ENCODE measurements around the gene ALK.

ALK gene

DNA sequence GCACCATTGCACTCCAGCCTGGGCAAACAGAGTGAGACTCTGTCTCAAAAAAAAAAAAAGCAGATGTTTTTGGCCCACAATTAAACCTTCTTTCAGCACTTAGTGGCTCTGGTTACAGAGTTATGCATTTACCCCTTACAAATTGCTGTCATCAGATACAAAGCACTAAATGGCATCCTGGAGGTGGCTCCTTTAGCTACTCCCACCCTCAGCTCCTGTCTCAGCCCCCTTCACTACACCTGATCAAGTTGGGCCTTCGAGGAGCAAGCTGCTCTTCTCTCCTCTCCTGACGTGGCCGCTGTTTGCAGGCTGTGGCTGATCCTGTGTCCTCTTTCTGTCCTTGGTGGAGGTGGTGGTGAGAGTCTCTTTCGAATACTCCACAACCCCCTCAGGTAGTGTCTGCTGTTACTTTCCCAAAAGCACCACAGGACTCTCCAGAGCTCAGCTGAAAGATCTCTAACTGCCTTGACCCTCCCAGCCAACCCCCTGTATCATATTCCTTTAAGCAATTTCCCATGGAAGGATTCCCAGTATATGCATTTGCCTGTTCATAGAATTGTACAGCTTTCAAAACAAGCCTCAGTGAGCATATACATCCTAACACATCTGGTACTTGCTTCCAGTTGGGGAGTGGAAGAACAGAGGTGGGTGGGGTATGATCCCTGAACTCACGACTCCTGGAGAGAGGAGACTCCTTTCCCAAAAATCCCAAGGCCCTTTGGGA is 520.3 kb downstream of the ALK start:
- CTCF ChIA-PET: interaction anchor here (0.6 kb wide), 1 partner anchor 296 kb away, joined by 3 read pairs; no protein-coding TSS in a partner anchor
- Histone ChIP-seq H3K9me3 (ENCODE audit: control insufficient read depth, insufficient read depth, low read depth, low read length) (no peaks in the 10 kb centered on the region), H3K36me3 (ENCODE audit: control insufficient read depth in 2 of 2, insufficient read depth in 1 of 2, low read length in 2 of 2) (no peaks in the 10 kb centered on the region), H3K27ac (ENCODE audit: extremely low read depth, low read depth, low read length) (no peak overlapping the region), H3K4me1 (ENCODE audit: control insufficient read depth, insufficient read depth, low read length) (peaks cover 10% of the 10 kb centered on the region), H3K4me3 (ENCODE audit: low read depth, low read length) (no peak overlapping the region)
- no peak for TF ChIP-seq ZNF433 (tag by site-specific recombination; IDR thresholded peaks at IDR 0.05; ENCODE audit: low read depth)
- no peak for TF ChIP-seq ZNF341 (tag by site-specific recombination; IDR thresholded peaks at IDR 0.05; ENCODE audit: low read depth)
- TF ChIP-seq ZNF157 (tag by site-specific recombination; IDR thresholded peaks at IDR 0.05): no peak
- no peak for TF ChIP-seq ZNF138 (tag by site-specific recombination; IDR thresholded peaks at IDR 0.05; ENCODE audit: borderline replicate concordance)
- TF ChIP-seq ZNF214 (tag by site-specific recombination; IDR thresholded peaks at IDR 0.05; ENCODE audit: borderline replicate concordance): no peak
- TF ChIP-seq, protein P1, sequence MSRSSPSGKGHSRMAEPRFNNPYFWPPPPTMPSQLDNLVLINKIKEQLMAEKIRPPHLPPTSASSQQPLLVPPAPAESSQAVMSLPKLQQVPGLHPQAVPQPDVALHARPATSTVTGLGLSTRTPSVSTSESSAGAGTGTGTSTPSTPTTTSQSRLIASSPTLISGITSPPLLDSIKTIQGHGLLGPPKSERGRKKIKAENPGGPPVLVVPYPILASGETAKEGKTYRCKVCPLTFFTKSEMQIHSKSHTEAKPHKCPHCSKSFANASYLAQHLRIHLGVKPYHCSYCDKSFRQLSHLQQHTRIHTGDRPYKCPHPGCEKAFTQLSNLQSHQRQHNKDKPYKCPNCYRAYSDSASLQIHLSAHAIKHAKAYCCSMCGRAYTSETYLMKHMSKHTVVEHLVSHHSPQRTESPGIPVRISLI (tag by site-specific recombination; IDR thresholded peaks at IDR 0.05): no peak
- no peak for TF ChIP-seq KLF1 (tag by site-specific recombination; IDR thresholded peaks at IDR 0.05)
- TF ChIP-seq, protein P2, sequence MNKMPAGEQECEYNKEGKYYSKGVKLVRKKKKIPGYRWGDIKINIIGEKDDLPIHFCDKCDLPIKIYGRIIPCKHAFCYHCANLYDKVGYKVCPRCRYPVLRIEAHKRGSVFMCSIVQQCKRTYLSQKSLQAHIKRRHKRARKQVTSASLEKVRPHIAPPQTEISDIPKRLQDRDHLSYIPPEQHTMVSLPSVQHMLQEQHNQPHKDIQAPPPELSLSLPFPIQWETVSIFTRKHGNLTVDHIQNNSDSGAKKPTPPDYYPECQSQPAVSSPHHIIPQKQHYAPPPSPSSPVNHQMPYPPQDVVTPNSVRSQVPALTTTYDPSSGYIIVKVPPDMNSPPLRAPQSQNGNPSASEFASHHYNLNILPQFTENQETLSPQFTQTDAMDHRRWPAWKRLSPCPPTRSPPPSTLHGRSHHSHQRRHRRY (tag by site-specific recombination; IDR thresholded peaks at IDR 0.05): no peak
- POLR2A ChIA-PET: no interaction called here

DNA sequence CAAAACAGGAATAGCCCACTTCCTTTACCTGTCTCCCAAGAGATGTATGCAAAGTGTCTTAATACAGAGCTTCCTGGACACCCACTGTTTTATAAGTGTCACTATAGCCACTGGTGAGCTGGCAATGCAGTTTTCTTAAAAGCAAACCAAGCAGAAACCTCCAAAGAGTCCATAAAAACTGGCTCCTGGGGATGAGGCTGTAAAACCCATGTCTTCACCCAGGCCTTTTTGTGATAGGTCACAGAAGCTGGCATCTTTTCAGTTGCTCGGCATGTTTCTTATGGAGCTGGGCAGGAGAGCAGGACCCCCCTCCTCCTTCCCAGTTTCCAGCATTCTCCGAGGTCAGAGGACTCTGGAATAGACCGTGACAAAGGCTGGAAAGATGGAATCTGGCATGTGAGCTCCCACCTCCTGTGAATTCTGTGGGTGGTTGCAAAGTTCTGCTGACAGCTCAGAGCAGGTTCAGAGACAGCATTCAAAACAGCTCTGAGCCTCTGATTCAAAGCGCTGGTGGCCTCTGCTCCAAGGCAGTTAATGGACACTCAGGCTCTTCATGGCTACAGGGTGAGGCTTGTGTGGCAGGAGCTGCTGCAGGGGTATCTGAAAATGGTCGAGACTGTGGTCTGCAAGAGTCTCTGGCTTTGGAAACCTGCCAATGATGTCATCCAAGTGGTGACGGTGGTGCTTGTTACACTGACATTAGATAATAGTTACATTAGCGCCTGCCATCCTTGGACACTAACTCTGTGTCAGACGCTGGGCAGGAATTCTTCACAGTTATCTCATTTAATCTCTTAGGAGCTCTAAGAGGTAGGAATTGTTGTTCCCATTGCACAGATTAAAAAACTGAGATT is 522.8 kb downstream of the ALK start:
- Histone ChIP-seq H3K4me1 (ENCODE audit: control insufficient read depth, insufficient read depth, low read length) (peaks cover 10% of the 10 kb centered on the region), H3K9me3 (ENCODE audit: control insufficient read depth, insufficient read depth, low read depth, low read length) (no peaks in the 10 kb centered on the region), H3K4me3 (ENCODE audit: low read depth, low read length) (no peak overlapping the region), H3K27ac (ENCODE audit: extremely low read depth, low read depth, low read length) (no peak overlapping the region), H3K36me3 (ENCODE audit: control insufficient read depth in 2 of 2, insufficient read depth in 1 of 2, low read length in 2 of 2) (no peaks in the 10 kb centered on the region)
- POLR2A ChIA-PET: no interaction called here
- CTCF ChIA-PET: interaction anchor here (1.0 to 1.3 kb wide), 2 partner anchors 84 to 90 kb away, joined by 3 to 4 read pairs; no protein-coding TSS in a partner anchor
- 0 out of 2 replicates have a peak, but pooled peaks have one; percentile 6 for TF ChIP-seq IKZF3 (tag by site-specific recombination; IDR thresholded peaks at IDR 0.05)
- TF ChIP-seq ZNF394 (tag by site-specific recombination; IDR thresholded peaks at IDR 0.05; ENCODE audit: borderline replicate concordance): no peak
- no peak for TF ChIP-seq ZNF335 (tag by site-specific recombination; conservative IDR thresholded peaks at IDR 0.05)
- TF ChIP-seq ZNF239 (tag by site-specific recombination; IDR thresholded peaks at IDR 0.05): no peak
- TF ChIP-seq TRIM28 (IDR thresholded peaks at IDR 0.05; ENCODE audit: borderline replicate concordance, low read length): no peak
- no peak for TF ChIP-seq ZNF174 (tag by site-specific recombination; IDR thresholded peaks at IDR 0.05)
- TF ChIP-seq ZNF350 (tag by site-specific recombination; IDR thresholded peaks at IDR 0.05): no peak
- no peak for TF ChIP-seq ZEB2 (tag by site-specific recombination; IDR thresholded peaks at IDR 0.05)
- no peak for TF ChIP-seq ZNF501 (tag by site-specific recombination; IDR thresholded peaks at IDR 0.05)
- TF ChIP-seq ZNF610 (tag by site-specific recombination; IDR thresholded peaks at IDR 0.05; ENCODE audit: borderline replicate concordance): no peak
- no peak for TF ChIP-seq ZNF707 (tag by site-specific recombination; IDR thresholded peaks at IDR 0.05)
- no peak for TF ChIP-seq ZBTB8A (tag by site-specific recombination; IDR thresholded peaks at IDR 0.05)
- TF ChIP-seq, protein P3, sequence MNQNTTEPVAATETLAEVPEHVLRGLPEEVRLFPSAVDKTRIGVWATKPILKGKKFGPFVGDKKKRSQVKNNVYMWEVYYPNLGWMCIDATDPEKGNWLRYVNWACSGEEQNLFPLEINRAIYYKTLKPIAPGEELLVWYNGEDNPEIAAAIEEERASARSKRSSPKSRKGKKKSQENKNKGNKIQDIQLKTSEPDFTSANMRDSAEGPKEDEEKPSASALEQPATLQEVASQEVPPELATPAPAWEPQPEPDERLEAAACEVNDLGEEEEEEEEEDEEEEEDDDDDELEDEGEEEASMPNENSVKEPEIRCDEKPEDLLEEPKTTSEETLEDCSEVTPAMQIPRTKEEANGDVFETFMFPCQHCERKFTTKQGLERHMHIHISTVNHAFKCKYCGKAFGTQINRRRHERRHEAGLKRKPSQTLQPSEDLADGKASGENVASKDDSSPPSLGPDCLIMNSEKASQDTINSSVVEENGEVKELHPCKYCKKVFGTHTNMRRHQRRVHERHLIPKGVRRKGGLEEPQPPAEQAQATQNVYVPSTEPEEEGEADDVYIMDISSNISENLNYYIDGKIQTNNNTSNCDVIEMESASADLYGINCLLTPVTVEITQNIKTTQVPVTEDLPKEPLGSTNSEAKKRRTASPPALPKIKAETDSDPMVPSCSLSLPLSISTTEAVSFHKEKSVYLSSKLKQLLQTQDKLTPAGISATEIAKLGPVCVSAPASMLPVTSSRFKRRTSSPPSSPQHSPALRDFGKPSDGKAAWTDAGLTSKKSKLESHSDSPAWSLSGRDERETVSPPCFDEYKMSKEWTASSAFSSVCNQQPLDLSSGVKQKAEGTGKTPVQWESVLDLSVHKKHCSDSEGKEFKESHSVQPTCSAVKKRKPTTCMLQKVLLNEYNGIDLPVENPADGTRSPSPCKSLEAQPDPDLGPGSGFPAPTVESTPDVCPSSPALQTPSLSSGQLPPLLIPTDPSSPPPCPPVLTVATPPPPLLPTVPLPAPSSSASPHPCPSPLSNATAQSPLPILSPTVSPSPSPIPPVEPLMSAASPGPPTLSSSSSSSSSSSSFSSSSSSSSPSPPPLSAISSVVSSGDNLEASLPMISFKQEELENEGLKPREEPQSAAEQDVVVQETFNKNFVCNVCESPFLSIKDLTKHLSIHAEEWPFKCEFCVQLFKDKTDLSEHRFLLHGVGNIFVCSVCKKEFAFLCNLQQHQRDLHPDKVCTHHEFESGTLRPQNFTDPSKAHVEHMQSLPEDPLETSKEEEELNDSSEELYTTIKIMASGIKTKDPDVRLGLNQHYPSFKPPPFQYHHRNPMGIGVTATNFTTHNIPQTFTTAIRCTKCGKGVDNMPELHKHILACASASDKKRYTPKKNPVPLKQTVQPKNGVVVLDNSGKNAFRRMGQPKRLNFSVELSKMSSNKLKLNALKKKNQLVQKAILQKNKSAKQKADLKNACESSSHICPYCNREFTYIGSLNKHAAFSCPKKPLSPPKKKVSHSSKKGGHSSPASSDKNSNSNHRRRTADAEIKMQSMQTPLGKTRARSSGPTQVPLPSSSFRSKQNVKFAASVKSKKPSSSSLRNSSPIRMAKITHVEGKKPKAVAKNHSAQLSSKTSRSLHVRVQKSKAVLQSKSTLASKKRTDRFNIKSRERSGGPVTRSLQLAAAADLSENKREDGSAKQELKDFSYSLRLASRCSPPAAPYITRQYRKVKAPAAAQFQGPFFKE (tag by site-specific recombination; IDR thresholded peaks at IDR 0.05; ENCODE audit: borderline replicate concordance): no peak
- TF ChIP-seq KLF7 (tag by site-specific recombination; IDR thresholded peaks at IDR 0.05; ENCODE audit: borderline replicate concordance): no peak
- TF ChIP-seq ZSCAN23 (tag by site-specific recombination; IDR thresholded peaks at IDR 0.05): no peak
- peak; percentile 86 for TF ChIP-seq FEZF1 (tag by site-specific recombination; IDR thresholded peaks at IDR 0.05)
- no peak for TF ChIP-seq ZNF169 (tag by site-specific recombination; IDR thresholded peaks at IDR 0.05)
- no peak for TF ChIP-seq SP2 (tag by site-specific recombination; IDR thresholded peaks at IDR 0.05)
- TF ChIP-seq SP7 (tag by site-specific recombination; IDR thresholded peaks at IDR 0.05): 0 out of 2 replicates have a peak, but pooled peaks have one; percentile 11

Data from HEK293 (cell line).